GM12878 (cell line): ENCODE results near the gene INHBA. TPM values are rescaled to one million over a fixed set of nuclear protein-coding genes. Genes with fewer than 3 reads are reported as not detected.

Source experiments
- ATAC-seq: fragments of 200-7000 bp; cut with Tn5 transposase; 3 replicates; pipeline ENCODE4 v1.9.1; 2020; ENCODE audit warnings: mild to moderate bottlenecking, moderate library complexity
- BruUV-seq: library from RNA; stranded (reverse); fragments of 400-500 nt; replicated peaks from 2 replicates; lab custom pipeline; 2021; lab: Mats Ljungman, UMichigan
- CTCF ChIA-PET: fragments of 300-600 bp; sonication (Branson Sonifier 250); formaldehyde crosslinking; extraction: SDS; loops from one replicate; lab custom pipeline; 2021; ENCODE audit warnings: inconsistent platforms; lab: Yijun Ruan, JAX
- POLR2A ChIA-PET: fragments of 350-600 bp; formaldehyde crosslinking; extraction: SDS; loops from one replicate; lab custom pipeline; 2021; ENCODE audit warnings: inconsistent platforms; lab: Charles Lee
- RAD21 ChIA-PET: fragments of 300-600 bp; sonication (Branson Sonifier 250); formaldehyde crosslinking; loops from one replicate; lab custom pipeline; 2023; ENCODE audit warnings: antibody characterized with exemption; ENCODE audit not compliant: unreplicated experiment; lab: Charles Lee
- SMC1A ChIA-PET: fragments of 300-600 bp; sonication (Branson Sonifier 250); formaldehyde crosslinking; loops from one replicate; lab custom pipeline; 2023; ENCODE audit not compliant: unreplicated experiment, uncharacterized antibody; lab: Charles Lee
- DNase-seq: peaks from one replicate; pipeline ENCODE4 v3.0.0-alpha.2; 2011; ENCODE audit warnings: low read depth, low spot score
- FAIRE-seq: peaks from 3 replicates; lab custom pipeline; 2011; peaks lifted over from hg19 to GRCh38; lab: Jason Lieb, UNC
- H2AFZ ChIP-seq: 2 replicates; pipeline ENCODE4 v1.6.0; 2011; ENCODE audit warnings: low read depth, low read length, control low read depth; ENCODE audit not compliant: control insufficient read depth
- H3K27ac ChIP-seq: 2 replicates; pipeline ENCODE4 v1.5.1; 2011; ENCODE audit warnings: control low read depth; ENCODE audit not compliant: control insufficient read depth, insufficient read depth
- H3K27me3 ChIP-seq, 2 experiments: replicated peaks in 1 of 2; 2 replicates each; pipeline versions ENCODE4 v1.6.0 to v1.6.1; 2011; ENCODE audit warnings: low read length in 1 of 2; ENCODE audit not compliant: control insufficient read depth in 2 of 2, insufficient read depth in 2 of 2
- H3K36me3 ChIP-seq, 2 experiments: 2 replicates each; pipeline ENCODE4 v1.5.1; 2011; ENCODE audit warnings: low read length in 1 of 2; ENCODE audit not compliant: control insufficient read depth in 2 of 2, insufficient read depth in 2 of 2
- H3K4me1 ChIP-seq: 2 replicates; pipeline ENCODE4 v1.6.1; 2011; ENCODE audit warnings: mild to moderate bottlenecking, low read length, moderate library complexity, mixed read lengths; ENCODE audit not compliant: control insufficient read depth, insufficient read depth
- H3K4me2 ChIP-seq: 2 replicates; pipeline ENCODE4 v1.6.0; 2011; ENCODE audit warnings: control low read depth; ENCODE audit not compliant: control insufficient read depth, insufficient read depth
- H3K4me3 ChIP-seq: fragments of 200-600 bp; sonication (generic); 2 replicates; pipeline ENCODE4 v1.5.1; 2016
- H3K79me2 ChIP-seq: 2 replicates; pipeline ENCODE4 v1.6.0; 2011; ENCODE audit warnings: low read length; ENCODE audit not compliant: control insufficient read depth, insufficient read depth
- H3K9ac ChIP-seq: 2 replicates; pipeline ENCODE4 v1.8.0; 2011; ENCODE audit warnings: low read length, control low read depth, mixed read lengths; ENCODE audit not compliant: control insufficient read depth, insufficient read depth
- H3K9me3 ChIP-seq: replicated peaks from 3 replicates; pipeline ENCODE4 v1.5.1; 2011; ENCODE audit warnings: mild to moderate bottlenecking, low read length; ENCODE audit not compliant: control insufficient read depth, insufficient read depth
- H4K20me1 ChIP-seq: 2 replicates; pipeline ENCODE4 v1.6.0; 2011; ENCODE audit not compliant: control insufficient read depth, insufficient read depth
- BMI1 ChIP-seq: fragments of 450-650 bp; IDR thresholded peaks from 2 replicates; pipeline ENCODE4 v1.6.1; 2016; ENCODE audit warnings: mild to moderate bottlenecking, moderate library complexity, borderline replicate concordance
- CBX5 ChIP-seq: sonication (generic); IDR thresholded peaks from 2 replicates; pipeline ENCODE4 v1.6.1; 2016; ENCODE audit warnings: low read depth, moderate library complexity, mild to moderate bottlenecking, inconsistent platforms
- CEBPB ChIP-seq, 2 experiments: fragments of 150-350 bp in 1 of 2; IDR thresholded peaks; 2 replicates each; pipeline ENCODE4 v1.6.1; 2012 to 2014; ENCODE audit warnings: low read depth in 2 of 2, low read length in 2 of 2, borderline replicate concordance in 1 of 2, inconsistent platforms in 1 of 2
- ESRRA ChIP-seq: IDR thresholded peaks from 2 replicates; pipeline ENCODE4 v1.6.1; 2012; ENCODE audit warnings: mild to moderate bottlenecking, low read length, improper control_type of control experiment
- ETV6 ChIP-seq, 2 experiments: fragments of 450-650 bp in 1 of 2; IDR thresholded peaks in 1 of 2; conservative IDR thresholded peaks in 1 of 2; 2 replicates each; pipeline ENCODE4 v1.6.1; 2014; ENCODE audit warnings: antibody characterized with exemption in 1 of 2, borderline replicate concordance in 1 of 2, low read depth in 1 of 2, mild to moderate bottlenecking in 1 of 2, moderate library complexity in 1 of 2
- FOXK2 ChIP-seq: fragments of 450-650 bp; IDR thresholded peaks from 2 replicates; pipeline ENCODE4 v1.6.1; 2017; ENCODE audit warnings: mild to moderate bottlenecking, moderate library complexity
- NFXL1 ChIP-seq: fragments of 450-650 bp; IDR thresholded peaks from 2 replicates; pipeline ENCODE4 v1.6.1; 2017; ENCODE audit warnings: antibody characterized with exemption, mild to moderate bottlenecking, borderline replicate concordance
- RCOR1 ChIP-seq: conservative IDR thresholded peaks from 2 replicates; pipeline ENCODE4 v1.6.1; 2012; ENCODE audit warnings: low read depth, low read length, improper control_type of control experiment
- RELA ChIP-seq: fragments of 450-650 bp; IDR thresholded peaks from 2 replicates; pipeline ENCODE4 v1.8.0; 2014; ENCODE audit warnings: borderline replicate concordance; ENCODE audit not compliant: partially characterized antibody
- SP1 ChIP-seq: IDR thresholded peaks from one replicate; pipeline ENCODE4 v1.6.1; 2011; ENCODE audit warnings: low read depth, low read length
- STAT3 ChIP-seq: IDR thresholded peaks from 2 replicates; pipeline ENCODE4 v1.6.1; 2011; ENCODE audit warnings: low read depth, low read length, improper control_type of control experiment
- ZNF207 ChIP-seq: fragments of 450-650 bp; IDR thresholded peaks from 2 replicates; pipeline ENCODE4 v1.6.1; 2014; ENCODE audit warnings: antibody characterized with exemption, mild to moderate bottlenecking, borderline replicate concordance
- in situ Hi-C: fragments of 300-500 bp; cut with MboI; formaldehyde crosslinking; loops from 9 replicates; pipeline ENCODE4 v1.14.3; 2018; ENCODE audit warnings: mixed read lengths
- intact Hi-C: fragments of 100-400 bp; cut with micrococcal nuclease; formaldehyde crosslinking; loops from one replicate; pipeline ENCODE4 v1.14.2; 2022; ENCODE audit not compliant: unreplicated experiment
- polyA plus RNA-seq, 11 experiments: library from polyadenylated mRNA; depleted of rRNA in 4 of 11; unstranded in 6 of 11; stranded (reverse) in 5 of 11; fragments of >200 nt; fragmentation: Nextera tagmentation in 4 of 11; fragmentation: Illumina TruSeq in 1 of 11; extraction: Ambion mirVana in 4 of 11; extraction: Trizol in 1 of 11; gene quantifications; 1 replicate in 1 of 11; 2 replicates in 10 of 11; pipeline versions ENCODE4 v1.2.1 to v1.2.3, GENCODE V29; 2011 to 2016; ENCODE audit warnings: inconsistent platforms in 2 of 11, missing spikeins in 2 of 11, low read depth in 1 of 11
- total RNA-seq, 4 experiments: library from RNA; depleted of rRNA in 3 of 4; stranded (reverse); fragments of >200 nt in 3 of 4; fragmentation: Illumina TruSeq in 1 of 4; extraction: Trizol in 1 of 4; gene quantifications; 2 replicates each; pipeline versions ENCODE4 v1.2.1 to v1.2.3, GENCODE V29; 2013 to 2021
- TF ChIP-seq, protein P1 (sequence below): fragments of 150-350 bp; IDR thresholded peaks from 2 replicates; pipeline ENCODE4 v1.6.1; 2016; ENCODE audit warnings: low read depth, low read length

Gene INHBA
- total and polyA plus RNA-seq, 10 of the 15 experiments (the other 5 are each of a cell fraction or from before 2014, with no cell fraction given) = 0.04 to 0.05 (median 0.05) TPM; not detected in 6

DNA sequence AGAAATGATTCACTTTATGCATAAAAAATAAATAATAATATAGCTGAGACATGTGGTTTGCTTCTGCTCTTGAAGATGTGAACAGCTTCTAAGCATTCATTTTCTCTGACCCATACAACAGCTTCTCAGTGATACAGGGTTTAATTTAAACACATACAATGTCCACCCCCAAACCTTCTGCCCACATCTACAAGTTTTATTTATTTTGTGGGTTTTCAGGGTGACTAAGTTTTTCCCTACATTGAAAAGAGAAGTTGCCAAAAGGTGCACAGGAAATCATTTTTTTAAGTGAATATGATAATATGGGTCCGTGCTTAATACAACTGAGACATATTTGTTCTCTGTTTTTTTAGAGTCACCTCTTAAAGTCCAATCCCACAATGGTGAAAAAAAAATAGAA lies 17.2 kb downstream of the INHBA start (continued):
- no peak for TF ChIP-seq FOXK2

DNA sequence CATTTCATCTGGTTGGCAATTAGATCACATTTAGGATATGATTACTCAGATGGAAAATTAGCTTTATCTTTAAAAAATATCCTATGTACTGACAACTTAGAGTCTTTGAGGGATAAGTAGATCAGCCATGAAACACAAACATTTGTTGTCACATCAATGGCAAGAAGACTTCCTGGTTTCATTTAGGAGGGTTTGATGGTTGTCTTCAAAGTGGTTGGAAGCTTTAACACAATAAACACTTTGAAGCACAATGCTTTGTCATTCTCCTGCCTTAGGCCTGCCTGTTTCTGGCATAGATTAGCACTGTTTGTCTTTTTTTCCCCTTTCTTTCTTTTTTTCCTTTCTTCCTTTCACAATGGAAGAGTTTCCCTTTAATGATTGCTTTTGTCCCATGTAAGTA lies 20.5 kb downstream of the INHBA start:
- no peak for DNase-seq
- no TSS peak for BruUV-seq
- H4K20me1 ChIP-seq = no peaks in the 10 kb centered on the region
- ATAC-seq = no peak
- no peak for FAIRE-seq
- TF ChIP-seq STAT3 (no peak), ZNF207 (no peak), ETV6 (conservative IDR thresholded peaks at IDR 0.05 in 1 of 2, IDR thresholded peaks at IDR 0.05 in 1 of 2; ENCODE audit: borderline replicate concordance in 1 of 2, low read depth in 1 of 2) (no peak), CBX5 (no peak), RCOR1 (no peak), ESRRA (no peak), BMI1 (no peak), RELA (no peak), SP1 (no peak), CEBPB (IDR thresholded peaks at IDR 0.05; ENCODE audit: borderline replicate concordance in 1 of 2, low read depth in 2 of 2, low read length in 2 of 2) (no peak), NFXL1 (no peak)
- TF ChIP-seq, protein P1, sequence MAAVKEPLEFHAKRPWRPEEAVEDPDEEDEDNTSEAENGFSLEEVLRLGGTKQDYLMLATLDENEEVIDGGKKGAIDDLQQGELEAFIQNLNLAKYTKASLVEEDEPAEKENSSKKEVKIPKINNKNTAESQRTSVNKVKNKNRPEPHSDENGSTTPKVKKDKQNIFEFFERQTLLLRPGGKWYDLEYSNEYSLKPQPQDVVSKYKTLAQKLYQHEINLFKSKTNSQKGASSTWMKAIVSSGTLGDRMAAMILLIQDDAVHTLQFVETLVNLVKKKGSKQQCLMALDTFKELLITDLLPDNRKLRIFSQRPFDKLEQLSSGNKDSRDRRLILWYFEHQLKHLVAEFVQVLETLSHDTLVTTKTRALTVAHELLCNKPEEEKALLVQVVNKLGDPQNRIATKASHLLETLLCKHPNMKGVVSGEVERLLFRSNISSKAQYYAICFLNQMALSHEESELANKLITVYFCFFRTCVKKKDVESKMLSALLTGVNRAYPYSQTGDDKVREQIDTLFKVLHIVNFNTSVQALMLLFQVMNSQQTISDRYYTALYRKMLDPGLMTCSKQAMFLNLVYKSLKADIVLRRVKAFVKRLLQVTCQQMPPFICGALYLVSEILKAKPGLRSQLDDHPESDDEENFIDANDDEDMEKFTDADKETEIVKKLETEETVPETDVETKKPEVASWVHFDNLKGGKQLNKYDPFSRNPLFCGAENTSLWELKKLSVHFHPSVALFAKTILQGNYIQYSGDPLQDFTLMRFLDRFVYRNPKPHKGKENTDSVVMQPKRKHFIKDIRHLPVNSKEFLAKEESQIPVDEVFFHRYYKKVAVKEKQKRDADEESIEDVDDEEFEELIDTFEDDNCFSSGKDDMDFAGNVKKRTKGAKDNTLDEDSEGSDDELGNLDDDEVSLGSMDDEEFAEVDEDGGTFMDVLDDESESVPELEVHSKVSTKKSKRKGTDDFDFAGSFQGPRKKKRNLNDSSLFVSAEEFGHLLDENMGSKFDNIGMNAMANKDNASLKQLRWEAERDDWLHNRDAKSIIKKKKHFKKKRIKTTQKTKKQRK = no peak
- ChIA-PET CTCF (interaction anchor here (0.8 to 1.2 kb wide), 4 partner anchors 12 to 680 kb away, joined by 3 to 4 read pairs (median 3); no protein-coding TSS in a partner anchor), SMC1A (interaction anchor here (0.9 to 1.5 kb wide), 3 partner anchors 13 to 22 kb away, joined by 3 read pairs; no protein-coding TSS in a partner anchor), RAD21 (no interaction called here), POLR2A (no interaction called here)
- no peaks in the 10 kb centered on the region for H3K27me3 ChIP-seq
- H3K79me2 ChIP-seq = no peaks in the 10 kb centered on the region
- no peak overlapping the region for H3K4me2 ChIP-seq
- H3K4me1 ChIP-seq = no peaks in the 10 kb centered on the region
- in situ Hi-C loops (no loop called here), intact Hi-C loops (no loop called here)
- no peak overlapping the region for H3K27ac ChIP-seq
- H3K9me3 ChIP-seq = no peaks in the 10 kb centered on the region; the same call in 2 of the 3 replicates
- H3K4me3 ChIP-seq = no peak overlapping the region
- no peak overlapping the region for H2AFZ ChIP-seq
- no peak overlapping the region for H3K9ac ChIP-seq
- H3K36me3 ChIP-seq = no peaks in the 10 kb centered on the region
